GM18505 (cell line): ENCODE results near the gene OR2V1.
"Not testable (repeated sequence)": the region's sequence is repeated elsewhere in the genome, so short reads cannot be mapped to it uniquely, and the experiment has no call there.

Experiments
- ATAC-seq: cut with Tn5 transposase; IDR thresholded peaks from one replicate; pipeline ENCODE4 v1.9.1; 2021; ENCODE audit not compliant: unreplicated experiment
- POLR2A ChIP-seq: IDR thresholded peaks from 4 replicates; pipeline ENCODE4 v1.6.1; 2011; ENCODE audit warnings: borderline replicate concordance; ENCODE audit not compliant: insufficient read depth, insufficient read length; ENCODE audit errors: extremely low read depth

OR2V1 gene

GRCh38 chr5:181130832-181131496 is at the start of gene OR2V1:
OR2V1 (minus strand) TSS chr5:181131169; CDS start chr5:181125304, 5,865 bp downstream.
- ATAC-seq = no peak
- no peak for TF ChIP-seq POLR2A

GRCh38 chr5:181177559-181177958 is 46.6 kb upstream of the OR2V1 start:
- ATAC-seq = not testable (repeated sequence)

GRCh38 chr5:181176254-181176952 is 45.4 kb upstream of the OR2V1 start:
- no peak for TF ChIP-seq POLR2A
- no peak for ATAC-seq

- no peak for ATAC-seq
- TF ChIP-seq POLR2A = peak; percentile 20
Observed at GRCh38 chr5:181173420-181174342, 42.7 kb upstream of the OR2V1 start.

GRCh38 chr5:181173027-181173419 is 42.1 kb upstream of the OR2V1 start:
- no peak for TF ChIP-seq POLR2A
- no peak for ATAC-seq

GRCh38 chr5:181171782-181172181 is 40.8 kb upstream of the OR2V1 start:
- ATAC-seq = no peak
- TF ChIP-seq POLR2A = no peak

- ATAC-seq = no peak
- TF ChIP-seq POLR2A = no peak
Observed at GRCh38 chr5:181170996-181171395, 40.0 kb upstream of the OR2V1 start.

GRCh38 chr5:181170237-181170825 is 39.4 kb upstream of the OR2V1 start:
- no peak for ATAC-seq
- TF ChIP-seq POLR2A = no peak

- not testable (repeated sequence) for ATAC-seq
Observed at GRCh38 chr5:181169459-181170236, 38.7 kb upstream of the OR2V1 start.

GRCh38 chr5:181168595-181169118 is 37.7 kb upstream of the OR2V1 start:
- no peak for ATAC-seq
- TF ChIP-seq POLR2A = no peak

- ATAC-seq = no peak
- TF ChIP-seq POLR2A = no peak
Observed at GRCh38 chr5:181167814-181168488, 37.0 kb upstream of the OR2V1 start.
